GM12878 (cell line): ENCODE results near the gene IGSF23. TPM values are rescaled to one million over a fixed set of nuclear protein-coding genes. Genes with fewer than 3 reads are reported as not detected.
"Not testable (repeated sequence)": the region's sequence is repeated elsewhere in the genome, so short reads cannot be mapped to it uniquely, and the experiment has no call there.

Experiments
- ATAC-seq: fragments of 200-7000 bp; cut with Tn5 transposase; 3 replicates; pipeline ENCODE4 v1.9.1; 2020; ENCODE audit warnings: mild to moderate bottlenecking, moderate library complexity
- BruUV-seq: library from RNA; stranded (reverse); fragments of 400-500 nt; replicated peaks from 2 replicates; lab custom pipeline; 2021; lab: Mats Ljungman, UMichigan
- CTCF ChIA-PET: fragments of 300-600 bp; sonication (Branson Sonifier 250); formaldehyde crosslinking; extraction: SDS; loops from one replicate; lab custom pipeline; 2021; ENCODE audit warnings: inconsistent platforms; lab: Yijun Ruan, JAX
- POLR2A ChIA-PET: fragments of 350-600 bp; formaldehyde crosslinking; extraction: SDS; loops from one replicate; lab custom pipeline; 2021; ENCODE audit warnings: inconsistent platforms; lab: Charles Lee
- RAD21 ChIA-PET: fragments of 300-600 bp; sonication (Branson Sonifier 250); formaldehyde crosslinking; loops from one replicate; lab custom pipeline; 2023; ENCODE audit warnings: antibody characterized with exemption; ENCODE audit not compliant: unreplicated experiment; lab: Charles Lee
- SMC1A ChIA-PET: fragments of 300-600 bp; sonication (Branson Sonifier 250); formaldehyde crosslinking; loops from one replicate; lab custom pipeline; 2023; ENCODE audit not compliant: unreplicated experiment, uncharacterized antibody; lab: Charles Lee
- DNase-seq: peaks from one replicate; pipeline ENCODE4 v3.0.0-alpha.2; 2011; ENCODE audit warnings: low read depth, low spot score
- FAIRE-seq: peaks from 3 replicates; lab custom pipeline; 2011; peaks lifted over from hg19 to GRCh38; lab: Jason Lieb, UNC
- H2AFZ ChIP-seq: 2 replicates; pipeline ENCODE4 v1.6.0; 2011; ENCODE audit warnings: low read depth, low read length, control low read depth; ENCODE audit not compliant: control insufficient read depth
- H3K27ac ChIP-seq: 2 replicates; pipeline ENCODE4 v1.5.1; 2011; ENCODE audit warnings: control low read depth; ENCODE audit not compliant: control insufficient read depth, insufficient read depth
- H3K27me3 ChIP-seq, 2 experiments: replicated peaks in 1 of 2; 2 replicates each; pipeline versions ENCODE4 v1.6.0 to v1.6.1; 2011; ENCODE audit warnings: low read length in 1 of 2; ENCODE audit not compliant: control insufficient read depth in 2 of 2, insufficient read depth in 2 of 2
- H3K36me3 ChIP-seq, 2 experiments: 2 replicates each; pipeline ENCODE4 v1.5.1; 2011; ENCODE audit warnings: low read length in 1 of 2; ENCODE audit not compliant: control insufficient read depth in 2 of 2, insufficient read depth in 2 of 2
- H3K4me1 ChIP-seq: 2 replicates; pipeline ENCODE4 v1.6.1; 2011; ENCODE audit warnings: mild to moderate bottlenecking, low read length, moderate library complexity, mixed read lengths; ENCODE audit not compliant: control insufficient read depth, insufficient read depth
- H3K4me2 ChIP-seq: 2 replicates; pipeline ENCODE4 v1.6.0; 2011; ENCODE audit warnings: control low read depth; ENCODE audit not compliant: control insufficient read depth, insufficient read depth
- H3K4me3 ChIP-seq: fragments of 200-600 bp; sonication (generic); 2 replicates; pipeline ENCODE4 v1.5.1; 2016
- H3K79me2 ChIP-seq: 2 replicates; pipeline ENCODE4 v1.6.0; 2011; ENCODE audit warnings: low read length; ENCODE audit not compliant: control insufficient read depth, insufficient read depth
- H3K9ac ChIP-seq: 2 replicates; pipeline ENCODE4 v1.8.0; 2011; ENCODE audit warnings: low read length, control low read depth, mixed read lengths; ENCODE audit not compliant: control insufficient read depth, insufficient read depth
- H3K9me3 ChIP-seq: replicated peaks from 3 replicates; pipeline ENCODE4 v1.5.1; 2011; ENCODE audit warnings: mild to moderate bottlenecking, low read length; ENCODE audit not compliant: control insufficient read depth, insufficient read depth
- H4K20me1 ChIP-seq: 2 replicates; pipeline ENCODE4 v1.6.0; 2011; ENCODE audit not compliant: control insufficient read depth, insufficient read depth
- BMI1 ChIP-seq: fragments of 450-650 bp; IDR thresholded peaks from 2 replicates; pipeline ENCODE4 v1.6.1; 2016; ENCODE audit warnings: mild to moderate bottlenecking, moderate library complexity, borderline replicate concordance
- CEBPB ChIP-seq, 2 experiments: fragments of 150-350 bp in 1 of 2; IDR thresholded peaks; 2 replicates each; pipeline ENCODE4 v1.6.1; 2012 to 2014; ENCODE audit warnings: low read depth in 2 of 2, low read length in 2 of 2, borderline replicate concordance in 1 of 2, inconsistent platforms in 1 of 2
- CHD4 ChIP-seq: fragments of 200-600 bp; sonication (generic); IDR thresholded peaks from 2 replicates; pipeline ENCODE4 v1.6.1; 2016; ENCODE audit warnings: mild to moderate bottlenecking
- GATAD2B ChIP-seq: fragments of 450-650 bp; conservative IDR thresholded peaks from 2 replicates; pipeline ENCODE4 v1.6.1; 2017; ENCODE audit warnings: low read depth, mild to moderate bottlenecking, moderate library complexity
- MXI1 ChIP-seq: fragments of 150-350 bp; IDR thresholded peaks from 2 replicates; pipeline ENCODE4 v1.6.1; 2011; ENCODE audit warnings: low read depth, mild to moderate bottlenecking, inconsistent platforms, low read length, improper control_type of control experiment
- POLR2AphosphoS2 ChIP-seq: IDR thresholded peaks from 2 replicates; pipeline ENCODE4 v1.6.1; 2011; ENCODE audit warnings: low read depth, mild to moderate bottlenecking, low read length, improper control_type of control experiment, moderate library complexity
- STAT1 ChIP-seq: fragments of 450-650 bp; conservative IDR thresholded peaks from 2 replicates; pipeline ENCODE4 v1.6.1; 2014; ENCODE audit warnings: antibody characterized with exemption, mild to moderate bottlenecking
- TARDBP ChIP-seq: IDR thresholded peaks from 2 replicates; pipeline ENCODE4 v1.6.1; 2016; ENCODE audit warnings: borderline replicate concordance
- WRNIP1 ChIP-seq: IDR thresholded peaks from 2 replicates; pipeline ENCODE4 v1.6.1; 2011; ENCODE audit warnings: low read depth, low read length, improper control_type of control experiment, borderline replicate concordance
- ZBED1 ChIP-seq: IDR thresholded peaks from 2 replicates; pipeline ENCODE4 v1.6.1; 2016; ENCODE audit warnings: borderline replicate concordance
- WGBS: methylation state at CpG from one replicate; pipeline ENCODE4 v1.1.6; 2016; ENCODE audit warnings: low lambda C conversion rate; ENCODE audit not compliant: insufficient replicate concordance, insufficient coverage; ENCODE audit errors: missing lambda C conversion rate; 5-methylcytosine and 5-hydroxymethylcytosine counted together
- in situ Hi-C: fragments of 300-500 bp; cut with MboI; formaldehyde crosslinking; loops from 9 replicates; pipeline ENCODE4 v1.14.3; 2018; ENCODE audit warnings: mixed read lengths
- intact Hi-C: fragments of 100-400 bp; cut with micrococcal nuclease; formaldehyde crosslinking; loops from one replicate; pipeline ENCODE4 v1.14.2; 2022; ENCODE audit not compliant: unreplicated experiment
- polyA plus RNA-seq, 11 experiments: library from polyadenylated mRNA; depleted of rRNA in 4 of 11; unstranded in 6 of 11; stranded (reverse) in 5 of 11; fragments of >200 nt; fragmentation: Nextera tagmentation in 4 of 11; fragmentation: Illumina TruSeq in 1 of 11; extraction: Ambion mirVana in 4 of 11; extraction: Trizol in 1 of 11; gene quantifications; 1 replicate in 1 of 11; 2 replicates in 10 of 11; pipeline versions ENCODE4 v1.2.1 to v1.2.3, GENCODE V29; 2011 to 2016; ENCODE audit warnings: inconsistent platforms in 2 of 11, missing spikeins in 2 of 11, low read depth in 1 of 11
- total RNA-seq, 4 experiments: library from RNA; depleted of rRNA in 3 of 4; stranded (reverse); fragments of >200 nt in 3 of 4; fragmentation: Illumina TruSeq in 1 of 4; extraction: Trizol in 1 of 4; gene quantifications; 2 replicates each; pipeline versions ENCODE4 v1.2.1 to v1.2.3, GENCODE V29; 2013 to 2021
- TF ChIP-seq, protein P1 (sequence below): IDR thresholded peaks from 2 replicates; pipeline ENCODE4 v1.6.1; 2012; ENCODE audit warnings: low read depth, low read length, improper control_type of control experiment

IGSF23 gene
- total and polyA plus RNA-seq, 10 of the 15 experiments (the other 5 are each of a cell fraction or from before 2014, with no cell fraction given): not detected

DNA sequence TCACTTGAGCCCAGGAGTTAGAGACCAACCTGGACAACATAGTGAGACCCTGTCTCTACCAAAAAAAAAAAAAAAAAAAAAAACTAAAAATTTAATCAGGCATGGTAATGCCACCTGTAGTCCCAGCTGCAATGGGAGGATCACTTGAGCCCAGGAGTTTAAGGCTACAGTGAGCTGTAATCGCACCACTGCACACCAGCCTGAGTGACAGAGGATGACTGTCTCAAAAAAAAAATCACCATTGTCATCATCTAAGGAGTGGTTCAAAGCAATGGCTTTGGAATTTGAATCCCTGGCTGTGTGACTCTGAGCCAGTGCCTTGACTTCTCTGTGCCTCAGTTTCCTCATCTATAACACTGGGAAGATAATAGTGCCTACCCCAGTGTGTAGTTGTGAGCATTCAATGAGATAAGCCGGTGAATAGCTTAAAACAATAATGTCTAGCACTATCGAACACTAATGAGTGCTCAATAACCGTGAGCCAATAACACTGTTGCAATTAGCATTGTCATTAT is 11.5 kb downstream of the IGSF23 start:
- Histone ChIP-seq H3K79me2 (no peaks in the 10 kb centered on the region), H3K27ac (no peak overlapping the region), H3K9ac (no peak overlapping the region), H3K4me1 (no peaks in the 10 kb centered on the region), H3K4me2 (no peak overlapping the region), H3K27me3 (no peaks in the 10 kb centered on the region), H2AFZ (no peak overlapping the region), H3K36me3 (no peaks in the 10 kb centered on the region), H4K20me1 (no peaks in the 10 kb centered on the region), H3K4me3 (no peak overlapping the region), H3K9me3 (no peaks in the 10 kb centered on the region; the same call in 2 of the 3 replicates)
- TF ChIP-seq BMI1 (no peak), CHD4 (no peak), GATAD2B (no peak), STAT1 (no peak), ZBED1 (no peak), MXI1 (no peak), CEBPB (IDR thresholded peaks at IDR 0.05; ENCODE audit: borderline replicate concordance in 1 of 2, low read depth in 2 of 2, low read length in 2 of 2) (no peak), WRNIP1 (no peak), POLR2AphosphoS2 (no peak), TARDBP (no peak)
- TF ChIP-seq, protein P1, sequence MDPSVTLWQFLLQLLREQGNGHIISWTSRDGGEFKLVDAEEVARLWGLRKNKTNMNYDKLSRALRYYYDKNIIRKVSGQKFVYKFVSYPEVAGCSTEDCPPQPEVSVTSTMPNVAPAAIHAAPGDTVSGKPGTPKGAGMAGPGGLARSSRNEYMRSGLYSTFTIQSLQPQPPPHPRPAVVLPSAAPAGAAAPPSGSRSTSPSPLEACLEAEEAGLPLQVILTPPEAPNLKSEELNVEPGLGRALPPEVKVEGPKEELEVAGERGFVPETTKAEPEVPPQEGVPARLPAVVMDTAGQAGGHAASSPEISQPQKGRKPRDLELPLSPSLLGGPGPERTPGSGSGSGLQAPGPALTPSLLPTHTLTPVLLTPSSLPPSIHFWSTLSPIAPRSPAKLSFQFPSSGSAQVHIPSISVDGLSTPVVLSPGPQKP: no peak
- POLR2A ChIA-PET: no interaction called here
- intact Hi-C loops: no loop called here
- FAIRE-seq (no peak), ATAC-seq (no peak), DNase-seq (no peak)
- in situ Hi-C loops: no loop called here
- WGBS: 71% methylated on average over 4 of the region's 4 CpGs
- SMC1A ChIA-PET: no interaction called here
- BruUV-seq: no TSS peak
- CTCF ChIA-PET: no interaction called here
- RAD21 ChIA-PET: no interaction called here

DNA sequence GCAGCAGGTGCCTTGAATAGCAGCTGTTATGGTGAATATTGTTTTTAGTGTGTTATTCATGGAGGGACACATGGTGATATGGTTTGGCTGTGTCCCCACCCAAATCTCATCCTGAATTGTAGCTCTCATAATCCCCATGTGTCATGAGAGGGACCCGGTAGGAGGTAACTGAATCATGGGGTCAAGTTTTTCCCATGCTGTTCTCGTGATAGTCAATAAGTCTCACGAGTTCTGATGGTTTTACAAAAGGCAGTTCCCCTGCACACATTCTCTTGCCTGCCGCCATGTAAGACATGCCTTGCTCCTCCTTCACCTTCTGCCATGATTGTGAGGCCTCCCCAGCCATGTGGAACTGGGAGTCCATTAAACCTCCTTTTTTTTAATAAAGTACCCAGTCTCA is 12.3 kb downstream of the IGSF23 start:
- SMC1A ChIA-PET, H3K4me2 ChIP-seq, H3K27me3 ChIP-seq, H4K20me1 ChIP-seq, H3K36me3 ChIP-seq, H3K79me2 ChIP-seq, H3K4me3 ChIP-seq, H3K27ac ChIP-seq, in situ Hi-C loops, ATAC-seq, POLR2A ChIA-PET, H3K9me3 ChIP-seq, intact Hi-C loops, RAD21 ChIA-PET, H3K4me1 ChIP-seq, CTCF ChIA-PET, BruUV-seq, DNase-seq, H2AFZ ChIP-seq, H3K9ac ChIP-seq: not testable (repeated sequence)
- FAIRE-seq: peak; percentile 59
- WGBS: 9% methylated on average over 4 of the region's 4 CpGs
